ENCODE measurements around the gene DLL1. TPM values are rescaled to one million over a fixed set of nuclear protein-coding genes. Genes with fewer than 3 reads are reported as not detected.

Gene DLL1
- total RNA-seq, 1 donor = 1.8 TPM

GRCh38 chr6:170298688-170299087 is 7.8 kb upstream of the DLL1 start:
- peaks cover 75% of the 10 kb centered on the region for H3K27me3 ChIP-seq (ENCODE audit: insufficient read depth, low read length)
- H3K4me3 ChIP-seq (ENCODE audit: low read length) = no peak overlapping the region
- H3K9me3 ChIP-seq (ENCODE audit: low read depth, low read length) = no peaks in the 10 kb centered on the region
- H3K4me1 ChIP-seq (ENCODE audit: insufficient read depth, low read length) = peaks cover 30% of the 10 kb centered on the region

GRCh38 chr6:170297576-170298330 is 6.9 kb upstream of the DLL1 start:
- H3K4me3 ChIP-seq (ENCODE audit: low read length) = no peak overlapping the region
- no peaks in the 10 kb centered on the region for H3K9me3 ChIP-seq (ENCODE audit: low read depth, low read length)
- peaks cover 81% of the 10 kb centered on the region for H3K27me3 ChIP-seq (ENCODE audit: insufficient read depth, low read length)
- peaks cover 40% of the 10 kb centered on the region for H3K4me1 ChIP-seq (ENCODE audit: insufficient read depth, low read length)

GRCh38 chr6:170296746-170297575 is 6.1 kb upstream of the DLL1 start:
- H3K4me3 ChIP-seq (ENCODE audit: low read length) = no peak overlapping the region
- H3K27me3 ChIP-seq (ENCODE audit: insufficient read depth, low read length) = peaks cover 83% of the 10 kb centered on the region
- H3K4me1 ChIP-seq (ENCODE audit: insufficient read depth, low read length) = peaks cover 48% of the 10 kb centered on the region
- no peaks in the 10 kb centered on the region for H3K9me3 ChIP-seq (ENCODE audit: low read depth, low read length)

- Histone ChIP-seq H3K27me3 (ENCODE audit: insufficient read depth, low read length) (peaks cover 88% of the 10 kb centered on the region), H3K4me3 (ENCODE audit: low read length) (no peak overlapping the region), H3K9me3 (ENCODE audit: low read depth, low read length) (no peaks in the 10 kb centered on the region), H3K4me1 (ENCODE audit: insufficient read depth, low read length) (peaks cover 53% of the 10 kb centered on the region)
Measured at GRCh38 chr6:170296423-170296745, 5.5 kb upstream of the DLL1 start.

GRCh38 chr6:170295510-170296422 is 4.9 kb upstream of the DLL1 start:
- peaks cover 83% of the 10 kb centered on the region for H3K27me3 ChIP-seq (ENCODE audit: insufficient read depth, low read length)
- H3K4me1 ChIP-seq (ENCODE audit: insufficient read depth, low read length) = peaks cover 58% of the 10 kb centered on the region
- peak overlapping the region; percentile 19 for H3K4me3 ChIP-seq (ENCODE audit: low read length)
- H3K9me3 ChIP-seq (ENCODE audit: low read depth, low read length) = no peaks in the 10 kb centered on the region

- Histone ChIP-seq H3K27me3 (ENCODE audit: insufficient read depth, low read length) (peaks cover 85% of the 10 kb centered on the region), H3K4me1 (ENCODE audit: insufficient read depth, low read length) (peaks cover 64% of the 10 kb centered on the region), H3K9me3 (ENCODE audit: low read depth, low read length) (no peaks in the 10 kb centered on the region), H3K4me3 (ENCODE audit: low read length) (peak overlapping the region; percentile 19)
Measured at GRCh38 chr6:170294813-170295509, 4.1 kb upstream of the DLL1 start.

- Histone ChIP-seq H3K9me3 (ENCODE audit: low read depth, low read length) (no peaks in the 10 kb centered on the region), H3K4me1 (ENCODE audit: insufficient read depth, low read length) (peaks cover 70% of the 10 kb centered on the region), H3K27me3 (ENCODE audit: insufficient read depth, low read length) (peaks cover 78% of the 10 kb centered on the region), H3K4me3 (ENCODE audit: low read length) (no peak overlapping the region)
Measured at GRCh38 chr6:170294298-170294730, 3.4 kb upstream of the DLL1 start.

GRCh38 chr6:170293341-170294231 is 2.7 kb upstream of the DLL1 start:
- H3K9me3 ChIP-seq (ENCODE audit: low read depth, low read length) = no peaks in the 10 kb centered on the region
- H3K27me3 ChIP-seq (ENCODE audit: insufficient read depth, low read length) = peaks cover 77% of the 10 kb centered on the region
- H3K4me3 ChIP-seq (ENCODE audit: low read length) = no peak overlapping the region
- peaks cover 78% of the 10 kb centered on the region for H3K4me1 ChIP-seq (ENCODE audit: insufficient read depth, low read length)

GRCh38 chr6:170292407-170293158 is 1.7 kb upstream of the DLL1 start:
- Histone ChIP-seq H3K27me3 (ENCODE audit: insufficient read depth, low read length) (peaks cover 77% of the 10 kb centered on the region), H3K9me3 (ENCODE audit: low read depth, low read length) (no peaks in the 10 kb centered on the region), H3K4me3 (ENCODE audit: low read length) (no peak overlapping the region), H3K4me1 (ENCODE audit: insufficient read depth, low read length) (peaks cover 82% of the 10 kb centered on the region)

GRCh38 chr6:170292111-170292406 is 1.2 kb upstream of the DLL1 start:
- H3K4me1 ChIP-seq (ENCODE audit: insufficient read depth, low read length) = peaks cover 80% of the 10 kb centered on the region
- H3K9me3 ChIP-seq (ENCODE audit: low read depth, low read length) = no peaks in the 10 kb centered on the region
- H3K4me3 ChIP-seq (ENCODE audit: low read length) = no peak overlapping the region
- H3K27me3 ChIP-seq (ENCODE audit: insufficient read depth, low read length) = peaks cover 78% of the 10 kb centered on the region

GRCh38 chr6:170291271-170292110 is 613 bp upstream of the DLL1 start:
- Histone ChIP-seq H3K4me1 (ENCODE audit: insufficient read depth, low read length) (peaks cover 75% of the 10 kb centered on the region), H3K4me3 (ENCODE audit: low read length) (peak overlapping the region; percentile 20), H3K9me3 (ENCODE audit: low read depth, low read length) (no peaks in the 10 kb centered on the region), H3K27me3 (ENCODE audit: insufficient read depth, low read length) (peaks cover 76% of the 10 kb centered on the region)

- Histone ChIP-seq H3K27me3 (ENCODE audit: insufficient read depth, low read length) (peaks cover 65% of the 10 kb centered on the region), H3K9me3 (ENCODE audit: low read depth, low read length) (no peaks in the 10 kb centered on the region), H3K4me3 (ENCODE audit: low read length) (peak overlapping the region; percentile 54), H3K4me1 (ENCODE audit: insufficient read depth, low read length) (peaks cover 59% of the 10 kb centered on the region)
Measured at GRCh38 chr6:170289951-170290295, 955 bp downstream of the DLL1 start.

All from mononuclear cell (primary cell).